Tibial artery (tissue), 4 donors: ENCODE measurements around the gene TOM1L2.
"Not testable (repeated sequence)": the region's sequence is repeated elsewhere in the genome, so short reads cannot be mapped to it uniquely, and the experiment has no call there.

Experiments used
- DNase-seq, 2 donors: peaks; one replicate each; pipeline ENCODE4 v3.0.0-alpha.2; 2019
- H3K27ac ChIP-seq, 2 donors: fragments of 200-600 bp; sonication (generic) in 1 of 2; 1 replicate in 1 of 2; 2 replicates in 1 of 2; pipeline ENCODE4 v1.5.1; 2018 to 2019; ENCODE audit warnings: mild to moderate bottlenecking in 1 of 2
- H3K27me3 ChIP-seq, 2 donors: fragments of 200-600 bp; sonication (generic) in 1 of 2; one replicate each; pipeline versions ENCODE4 v1.5.1 to v1.6.0; 2016 to 2019
- H3K36me3 ChIP-seq, 3 donors: fragments of 200-600 bp; sonication (generic) in 2 of 3; one replicate each; pipeline ENCODE4 v1.5.1; 2016 to 2019; ENCODE audit warnings: mild to moderate bottlenecking in 2 of 3
- H3K4me1 ChIP-seq, 4 donors: fragments of 200-600 bp; sonication (generic) in 2 of 4; 1 replicate in 3 of 4; 2 replicates in 1 of 4; pipeline ENCODE4 v1.5.1; 2016 to 2019
- H3K4me3 ChIP-seq, 2 donors: fragments of 200-600 bp; sonication (generic) in 1 of 2; 1 replicate in 1 of 2; 2 replicates in 1 of 2; pipeline ENCODE4 v1.5.1; 2018 to 2019; ENCODE audit warnings: mild to moderate bottlenecking in 2 of 2
- H3K9me3 ChIP-seq, 3 donors: fragments of 200-600 bp; sonication (generic) in 1 of 3; one replicate each; pipeline ENCODE4 v1.5.1; 2016 to 2019
- intact Hi-C: fragments of 100-400 bp; cut with DNase I; formaldehyde crosslinking; loops from one replicate; pipeline ENCODE4 v1.15.0; 2023; ENCODE audit warnings: low total_unique reads
- TF ChIP-seq, protein P1 (sequence below), 2 experiments: fragments of 200-600 bp in 1 of 2; fragments of 450-650 bp in 1 of 2; IDR thresholded peaks; one replicate each; pipeline ENCODE4 v1.5.1; 2017 to 2019; ENCODE audit warnings: antibody characterized with exemption in 2 of 2, mild to moderate bottlenecking in 1 of 2, moderate library complexity in 1 of 2

TOM1L2 gene

DNA sequence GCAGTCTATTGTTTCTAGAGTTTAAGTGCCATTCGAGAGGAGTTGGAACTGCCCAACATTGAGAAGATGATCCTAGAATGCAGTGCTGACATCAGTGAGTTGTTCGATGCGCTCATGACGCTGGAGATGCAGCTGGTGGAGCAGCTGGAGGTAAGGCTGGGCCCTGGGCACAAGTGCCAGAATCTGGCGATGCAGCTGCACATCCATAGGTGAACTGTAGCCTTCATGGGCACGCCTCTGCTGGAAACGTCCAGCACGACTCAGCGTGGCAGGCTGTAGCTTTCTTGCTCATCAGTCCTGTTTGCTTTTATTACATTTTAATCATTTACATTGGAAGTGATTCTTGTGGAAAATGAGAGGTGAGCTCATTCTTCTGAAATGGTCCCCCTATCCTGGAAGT is 32.1 kb upstream of the TOM1L2 start:
- H3K27ac ChIP-seq: no peak overlapping the region
- H3K4me1 ChIP-seq: no peaks in the 10 kb centered on the region
- peaks cover 0 to 49% (median 10%) of the 10 kb centered on the region in 3 donors for H3K36me3 ChIP-seq
- DNase-seq: no peak
- no peaks in the 10 kb centered on the region for H3K27me3 ChIP-seq
- H3K9me3 ChIP-seq: no peaks in the 10 kb centered on the region
- intact Hi-C loops: no loop called here
- TF ChIP-seq, protein P1, sequence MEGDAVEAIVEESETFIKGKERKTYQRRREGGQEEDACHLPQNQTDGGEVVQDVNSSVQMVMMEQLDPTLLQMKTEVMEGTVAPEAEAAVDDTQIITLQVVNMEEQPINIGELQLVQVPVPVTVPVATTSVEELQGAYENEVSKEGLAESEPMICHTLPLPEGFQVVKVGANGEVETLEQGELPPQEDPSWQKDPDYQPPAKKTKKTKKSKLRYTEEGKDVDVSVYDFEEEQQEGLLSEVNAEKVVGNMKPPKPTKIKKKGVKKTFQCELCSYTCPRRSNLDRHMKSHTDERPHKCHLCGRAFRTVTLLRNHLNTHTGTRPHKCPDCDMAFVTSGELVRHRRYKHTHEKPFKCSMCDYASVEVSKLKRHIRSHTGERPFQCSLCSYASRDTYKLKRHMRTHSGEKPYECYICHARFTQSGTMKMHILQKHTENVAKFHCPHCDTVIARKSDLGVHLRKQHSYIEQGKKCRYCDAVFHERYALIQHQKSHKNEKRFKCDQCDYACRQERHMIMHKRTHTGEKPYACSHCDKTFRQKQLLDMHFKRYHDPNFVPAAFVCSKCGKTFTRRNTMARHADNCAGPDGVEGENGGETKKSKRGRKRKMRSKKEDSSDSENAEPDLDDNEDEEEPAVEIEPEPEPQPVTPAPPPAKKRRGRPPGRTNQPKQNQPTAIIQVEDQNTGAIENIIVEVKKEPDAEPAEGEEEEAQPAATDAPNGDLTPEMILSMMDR (IDR thresholded peaks at IDR 0.05): no peak
- H3K4me3 ChIP-seq: no peak overlapping the region

DNA sequence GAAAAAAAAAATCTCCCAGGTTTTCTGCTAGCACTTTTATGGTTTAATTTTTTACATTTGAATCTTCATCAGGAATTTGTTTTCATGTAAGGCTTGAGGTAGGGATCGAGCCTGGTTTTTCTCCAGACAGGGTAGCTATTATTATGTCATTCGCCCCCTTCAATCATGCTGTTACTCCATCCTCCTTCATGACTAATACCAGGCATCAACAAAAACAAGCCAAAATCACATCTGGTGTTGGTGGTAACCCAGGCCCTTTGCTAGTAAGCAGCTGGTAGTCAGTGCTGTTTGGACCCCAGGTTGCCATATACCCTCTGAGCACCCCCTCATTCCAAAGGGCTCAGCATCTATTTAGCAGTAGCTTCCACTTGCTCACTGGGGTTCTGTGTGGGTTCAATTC is 30.0 kb upstream of the TOM1L2 start:
- no peak for DNase-seq
- Histone ChIP-seq H3K36me3 (peaks cover 0 to 33% (median 0%) of the 10 kb centered on the region in 3 donors), H3K4me3 (no peak overlapping the region), H3K27ac (no peak overlapping the region), H3K9me3 (no peaks in the 10 kb centered on the region), H3K27me3 (no peaks in the 10 kb centered on the region), H3K4me1 (no peaks in the 10 kb centered on the region)
- intact Hi-C loops: no loop called here
- TF ChIP-seq, protein P1 (IDR thresholded peaks at IDR 0.05): no peak

GRCh38 chr17:18000030-18000408 is 27.8 kb upstream of the TOM1L2 start:
- TF ChIP-seq, protein P1 (IDR thresholded peaks at IDR 0.05): no peak
- H3K27me3 ChIP-seq: no peaks in the 10 kb centered on the region
- H3K36me3 ChIP-seq: peaks cover 0 to 28% (median 0%) of the 10 kb centered on the region in 3 donors
- no peak for DNase-seq
- no peaks in the 10 kb centered on the region for H3K4me1 ChIP-seq
- intact Hi-C loops: no loop called here
- H3K9me3 ChIP-seq: no peaks in the 10 kb centered on the region
- no peak overlapping the region for H3K27ac ChIP-seq
- no peak overlapping the region for H3K4me3 ChIP-seq

GRCh38 chr17:17999364-18000029 is 27.3 kb upstream of the TOM1L2 start:
- intact Hi-C loops: no loop called here
- no peak for DNase-seq

GRCh38 chr17:17998934-17999333 is 26.7 kb upstream of the TOM1L2 start:
- intact Hi-C loops: no loop called here
- no peak for DNase-seq
- Histone ChIP-seq H3K9me3 (no peaks in the 10 kb centered on the region), H3K4me3 (no peak overlapping the region), H3K27me3 (no peaks in the 10 kb centered on the region), H3K36me3 (peaks cover 0 to 33% (median 0%) of the 10 kb centered on the region in 3 donors), H3K27ac (no peak overlapping the region), H3K4me1 (no peaks in the 10 kb centered on the region)
- TF ChIP-seq, protein P1 (IDR thresholded peaks at IDR 0.05): no peak

More at GRCh38 chr17:17999364-18000029, 27.3 kb upstream of the TOM1L2 start:
- Histone ChIP-seq H3K9me3 (no peaks in the 10 kb centered on the region), H3K4me3 (no peak overlapping the region), H3K27me3 (no peaks in the 10 kb centered on the region), H3K27ac (no peak overlapping the region), H3K4me1 (no peaks in the 10 kb centered on the region), H3K36me3 (peaks cover 0 to 28% (median 0%) of the 10 kb centered on the region in 3 donors)
- TF ChIP-seq, protein P1 (IDR thresholded peaks at IDR 0.05): no peak

GRCh38 chr17:17995887-17996286 is 23.7 kb upstream of the TOM1L2 start:
- H3K36me3 ChIP-seq: peaks cover 0 to 48% (median 0%) of the 10 kb centered on the region in 3 donors
- H3K4me1 ChIP-seq, DNase-seq, intact Hi-C loops, H3K9me3 ChIP-seq, H3K4me3 ChIP-seq, H3K27me3 ChIP-seq, H3K27ac ChIP-seq: not testable (repeated sequence)
